A549 (cell line): ENCODE results near the gene CDX1. TPM values are rescaled to one million over a fixed set of nuclear protein-coding genes. Genes with fewer than 3 reads are reported as not detected.
A peak's percentile ranks its signal among the peaks of the same experiment; 100 is the strongest.

Source experiments
- ATAC-seq, 2 experiments: fragments of 200-7000 bp in 1 of 2; fragments of >200 bp in 1 of 2; cut with Nextera tagmentation in 1 of 2; cut with Tn5 transposase in 1 of 2; 3 replicates each; pipeline versions ENCODE4 v1.8.0 to v1.9.1; 2018 to 2020; ENCODE audit warnings: mild to moderate bottlenecking in 1 of 2, moderate library complexity in 1 of 2
- CTCF ChIA-PET: fragments of 300-600 bp; sonication (Branson Sonifier 250); formaldehyde crosslinking; extraction: SDS; loops from one replicate; lab custom pipeline; 2021; ENCODE audit warnings: antibody characterized with exemption, inconsistent platforms; lab: Yijun Ruan, JAX
- POLR2A ChIA-PET: fragments of 350-600 bp; formaldehyde crosslinking; extraction: SDS; loops from one replicate; lab custom pipeline; 2021; ENCODE audit warnings: antibody characterized with exemption, inconsistent platforms; lab: Yijun Ruan, JAX
- DNase-seq, 2 experiments: peaks; one replicate each; pipeline versions ENCODE4 v3.0.0 to v3.0.0-alpha.2; 2011 to 2016; ENCODE audit warnings: low read depth in 1 of 2, low spot score in 1 of 2
- FAIRE-seq: peaks from 2 replicates; lab custom pipeline; 2011; peaks lifted over from hg19 to GRCh38; lab: Jason Lieb, UNC
- H3K27ac ChIP-seq, 2 experiments: fragments of >200 bp; sonication (Bioruptor Twin); formaldehyde crosslinking; 3 replicates each; pipeline ENCODE4 v1.5.1; 2016 to 2017
- H3K4me1 ChIP-seq: fragments of >200 bp; sonication (Bioruptor Twin); formaldehyde crosslinking; 3 replicates; pipeline ENCODE4 v1.6.1; 2016
- H3K4me2 ChIP-seq: fragments of >200 bp; sonication (Bioruptor Twin); formaldehyde crosslinking; 3 replicates; pipeline ENCODE4 v1.6.1; 2016
- H3K4me3 ChIP-seq: fragments of >200 bp; sonication (Bioruptor Twin); formaldehyde crosslinking; 3 replicates; pipeline ENCODE4 v1.5.1; 2016
- H3K9me3 ChIP-seq: fragments of >200 bp; sonication (Bioruptor Twin); formaldehyde crosslinking; 3 replicates; pipeline ENCODE4 v1.6.1; 2016
- BHLHE40 ChIP-seq: IDR thresholded peaks from 2 replicates; pipeline ENCODE4 v1.6.1; 2012; ENCODE audit warnings: low read depth, low read length, inconsistent platforms
- CBX2 ChIP-seq: fragments of 200-600 bp; sonication (generic); IDR thresholded peaks from 2 replicates; pipeline ENCODE4 v1.6.1; 2016; ENCODE audit warnings: low read depth, mild to moderate bottlenecking, borderline replicate concordance
- CHD2 ChIP-seq: fragments of 150-350 bp; IDR thresholded peaks from 2 replicates; pipeline ENCODE4 v1.6.1; 2014; ENCODE audit warnings: low read length; ENCODE audit not compliant: partially characterized antibody
- CHD4 ChIP-seq: fragments of 200-600 bp; sonication (generic); IDR thresholded peaks from 2 replicates; pipeline ENCODE4 v1.6.1; 2016; ENCODE audit warnings: antibody characterized with exemption, mild to moderate bottlenecking, borderline replicate concordance
- E2F6 ChIP-seq: IDR thresholded peaks from 2 replicates; pipeline ENCODE4 v1.6.1; 2012; ENCODE audit warnings: low read depth, borderline replicate concordance
- EHF ChIP-seq: fragments of 250-450 bp; sonication (Bioruptor Pico); IDR thresholded peaks from 2 replicates; pipeline ENCODE4 v1.5.0; 2020; ENCODE audit warnings: mild to moderate bottlenecking
- EHMT2 ChIP-seq: fragments of 200-600 bp; sonication (generic); IDR thresholded peaks from 2 replicates; pipeline ENCODE4 v1.6.1; 2016; ENCODE audit warnings: antibody characterized with exemption, low read depth, mild to moderate bottlenecking, moderate library complexity
- EP300 ChIP-seq, 2 experiments: fragments of >200 bp; sonication (Bioruptor Twin); formaldehyde crosslinking; IDR thresholded peaks; 2 replicates in 1 of 2; 3 replicates in 1 of 2; pipeline ENCODE4 v1.6.1; 2016 to 2017
- FOSL2 ChIP-seq, 2 experiments: fragments of 450-650 bp in 1 of 2; fragments of >200 bp in 1 of 2; sonication (Bioruptor Twin) in 1 of 2; formaldehyde crosslinking; IDR thresholded peaks; 2 replicates each; pipeline versions ENCODE4 v1.5.0 to v1.6.1; 2016 to 2020; ENCODE audit warnings: mild to moderate bottlenecking in 1 of 2, moderate library complexity in 1 of 2
- HES2 ChIP-seq: fragments of >200 bp; sonication (Bioruptor Twin); formaldehyde crosslinking; IDR thresholded peaks from 2 replicates; pipeline ENCODE4 v1.6.1; 2016
- JUN ChIP-seq, 2 experiments: fragments of >200 bp; sonication (Bioruptor Twin); formaldehyde crosslinking; IDR thresholded peaks; 2 replicates in 1 of 2; 3 replicates in 1 of 2; pipeline ENCODE4 v1.6.1; 2016 to 2017
- KDM1A ChIP-seq: fragments of 200-600 bp; sonication (generic); IDR thresholded peaks from 2 replicates; pipeline ENCODE4 v1.6.1; 2016; ENCODE audit warnings: low read depth, mild to moderate bottlenecking
- KDM5A ChIP-seq: fragments of 200-600 bp; sonication (generic); IDR thresholded peaks from 2 replicates; pipeline ENCODE4 v1.6.1; 2016; ENCODE audit warnings: antibody characterized with exemption, mild to moderate bottlenecking
- MAZ ChIP-seq: fragments of 150-350 bp; IDR thresholded peaks from 2 replicates; pipeline ENCODE4 v1.6.1; 2014; ENCODE audit warnings: antibody characterized with exemption, low read depth, low read length, borderline replicate concordance
- MYC ChIP-seq: IDR thresholded peaks from 2 replicates; pipeline ENCODE4 v1.6.1; 2012; ENCODE audit warnings: mild to moderate bottlenecking, inconsistent platforms, low read length, improper control_type of control experiment, borderline replicate concordance
- NFE2L2 ChIP-seq: fragments of 150-350 bp; conservative IDR thresholded peaks from 2 replicates; pipeline ENCODE4 v1.6.1; 2014; ENCODE audit warnings: low read length
- PHF8 ChIP-seq: fragments of 200-600 bp; sonication (generic); IDR thresholded peaks from 2 replicates; pipeline ENCODE4 v1.6.1; 2016; ENCODE audit warnings: low read depth, mild to moderate bottlenecking, antibody characterized with exemption, moderate library complexity, borderline replicate concordance
- POLR2AphosphoS2 ChIP-seq: conservative IDR thresholded peaks from 2 replicates; pipeline ENCODE4 v1.6.1; 2012; ENCODE audit warnings: low read length, improper control_type of control experiment, inconsistent platforms
- RARB ChIP-seq: fragments of 250-450 bp; sonication (Bioruptor Pico); IDR thresholded peaks from 2 replicates; pipeline ENCODE4 v1.8.0; 2021; ENCODE audit warnings: mild to moderate bottlenecking, moderate library complexity
- RCOR1 ChIP-seq: fragments of 150-350 bp; IDR thresholded peaks from 2 replicates; pipeline ENCODE4 v1.6.1; 2014; ENCODE audit warnings: antibody characterized with exemption, low read length, low read depth
- RFX5 ChIP-seq: fragments of 450-650 bp; IDR thresholded peaks from 2 replicates; pipeline ENCODE4 v1.7.1; 2014; ENCODE audit warnings: antibody characterized with exemption, mild to moderate bottlenecking, moderate library complexity
- RNF2 ChIP-seq: fragments of 200-600 bp; sonication (generic); IDR thresholded peaks from 2 replicates; pipeline ENCODE4 v1.6.1; 2016; ENCODE audit warnings: low read depth, mild to moderate bottlenecking, antibody characterized with exemption, moderate library complexity, borderline replicate concordance
- ZC3H11A ChIP-seq: fragments of 450-650 bp; IDR thresholded peaks from 2 replicates; pipeline ENCODE4 v1.6.1; 2014; ENCODE audit warnings: antibody characterized with exemption, mild to moderate bottlenecking
- ZFP36 ChIP-seq: fragments of 450-650 bp; IDR thresholded peaks from 2 replicates; pipeline ENCODE4 v1.6.1; 2014; ENCODE audit warnings: borderline replicate concordance; ENCODE audit not compliant: partially characterized antibody
- WGBS: methylation state at CpG from one replicate; pipeline ENCODE4 v1.1.6; 2017; ENCODE audit errors: missing lambda C conversion rate; 5-methylcytosine and 5-hydroxymethylcytosine counted together
- polyA plus RNA-seq, 4 experiments: library from polyadenylated mRNA; depleted of rRNA in 3 of 4; stranded (reverse); fragments of >200 nt; fragmentation: RNase III in 1 of 4; extraction: RNeasy Plus Mini Kit Qiagen cat#74134 plus additional on column Dnase treatment in 1 of 4; gene quantifications; 2 replicates in 3 of 4; 3 replicates in 1 of 4; pipeline ENCODE4 v1.2.3, GENCODE V29; 2011 to 2017
- TF ChIP-seq, protein P1 (sequence below): fragments of 450-650 bp; IDR thresholded peaks from 2 replicates; pipeline ENCODE4 v1.6.1; 2014; ENCODE audit warnings: antibody characterized with exemption
- TF ChIP-seq, protein P2 (sequence below): fragments of 250-450 bp; sonication (Bioruptor Pico); IDR thresholded peaks from 2 replicates; pipeline ENCODE4 v1.5.0; 2021; ENCODE audit warnings: mild to moderate bottlenecking, moderate library complexity, borderline replicate concordance

Gene CDX1
- polyA plus RNA-seq, 2 of the 4 experiments (the other 2 are of a cell fraction) = not detected

GRCh38 chr5:150142959-150143349, 23.6 kb upstream of the CDX1 start (continued):
- TF ChIP-seq MAZ (no peak), EHMT2 (no peak), PHF8 (no peak), FOSL2 (IDR thresholded peaks at IDR 0.05) (peak; percentile 84), FOSL2 (CRISPR knock-in tag; IDR thresholded peaks at IDR 0.05) (peak; percentile 86), MYC (no peak), RARB (CRISPR knock-in tag) (no peak), ZFP36 (no peak), CBX2 (no peak), RCOR1 (no peak), ZC3H11A (no peak)

DNA sequence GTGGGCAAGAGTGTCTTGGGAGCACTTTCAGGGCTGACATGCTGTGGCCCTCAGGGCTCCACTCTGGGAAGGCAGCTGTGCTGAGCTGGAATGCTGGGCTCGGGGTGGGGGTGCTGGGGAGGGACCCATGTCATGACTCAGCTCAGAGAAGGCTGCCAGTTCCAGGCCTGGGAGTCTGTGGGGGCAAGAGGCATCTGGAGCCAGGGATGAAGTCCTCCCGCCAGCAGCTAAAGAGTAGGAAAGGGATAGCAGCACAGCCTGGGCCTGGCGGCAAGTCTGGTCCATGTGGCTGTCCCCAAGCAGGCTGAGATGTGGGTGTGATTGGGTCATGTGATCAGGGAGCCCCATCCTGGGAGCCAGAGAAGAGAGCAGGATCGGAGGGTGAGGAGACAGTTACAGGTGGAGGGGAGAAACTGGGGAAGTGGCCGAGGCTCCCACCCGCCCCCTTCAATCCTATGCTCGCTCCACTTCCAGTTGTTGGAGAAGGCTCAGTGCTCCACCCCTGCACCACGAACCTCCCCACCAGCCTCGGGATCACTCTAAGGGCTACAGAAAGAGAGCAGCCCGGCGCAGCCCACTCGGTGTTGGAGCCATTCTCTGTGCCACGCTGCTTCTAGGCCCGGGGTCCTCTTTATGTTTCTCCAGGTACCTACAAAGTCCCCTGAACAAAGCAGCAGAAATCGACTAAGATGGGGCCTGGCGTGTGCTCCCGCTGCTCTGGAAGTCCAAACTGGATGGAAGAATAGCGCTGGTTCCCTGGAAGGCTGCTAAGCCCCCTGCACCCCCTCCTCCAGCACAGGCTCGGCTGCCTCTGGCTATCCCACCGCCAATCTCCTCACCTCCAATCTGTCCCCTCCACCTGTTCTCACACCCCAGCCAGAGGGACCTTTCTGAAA, 23.0 kb upstream of the CDX1 start:
- DNase-seq = peak; percentile 57 to 62
- Histone ChIP-seq H3K4me2 (peak overlapping the region; percentile 80), H3K4me1 (peaks cover 57% of the 10 kb centered on the region), H3K9me3 (no peaks in the 10 kb centered on the region), H3K4me3 (no peak overlapping the region), H3K27ac (peak overlapping the region; percentile 93 to 98)
- CTCF ChIA-PET = interaction anchor here (0.7 to 4.0 kb wide), 7 partner anchors 14 to 75 kb away, joined by 3 to 22 read pairs (median 3); no protein-coding TSS in a partner anchor
- peak in 1 of 2 experiments; percentile 37; a peak in 1 of 5 replicates for TF ChIP-seq JUN (IDR thresholded peaks at IDR 0.05)
- TF ChIP-seq FOSL2 (IDR thresholded peaks at IDR 0.05) = no peak
- no peak for TF ChIP-seq FOSL2 (CRISPR knock-in tag; IDR thresholded peaks at IDR 0.05)
- TF ChIP-seq CHD4 = no peak
- peak in 1 of 2 experiments; percentile 28; a peak in 1 of 5 replicates for TF ChIP-seq EP300 (IDR thresholded peaks at IDR 0.05)
- peak; percentile 48; the same call in 1 of the 2 replicates for TF ChIP-seq E2F6
- no peak for TF ChIP-seq MYC
- TF ChIP-seq, protein P1, sequence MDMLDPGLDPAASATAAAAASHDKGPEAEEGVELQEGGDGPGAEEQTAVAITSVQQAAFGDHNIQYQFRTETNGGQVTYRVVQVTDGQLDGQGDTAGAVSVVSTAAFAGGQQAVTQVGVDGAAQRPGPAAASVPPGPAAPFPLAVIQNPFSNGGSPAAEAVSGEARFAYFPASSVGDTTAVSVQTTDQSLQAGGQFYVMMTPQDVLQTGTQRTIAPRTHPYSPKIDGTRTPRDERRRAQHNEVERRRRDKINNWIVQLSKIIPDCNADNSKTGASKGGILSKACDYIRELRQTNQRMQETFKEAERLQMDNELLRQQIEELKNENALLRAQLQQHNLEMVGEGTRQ = peak; percentile 44; the same call in 1 of the 2 replicates
- TF ChIP-seq RARB (CRISPR knock-in tag) = no peak
- TF ChIP-seq RCOR1 = no peak
- TF ChIP-seq, protein P2, sequence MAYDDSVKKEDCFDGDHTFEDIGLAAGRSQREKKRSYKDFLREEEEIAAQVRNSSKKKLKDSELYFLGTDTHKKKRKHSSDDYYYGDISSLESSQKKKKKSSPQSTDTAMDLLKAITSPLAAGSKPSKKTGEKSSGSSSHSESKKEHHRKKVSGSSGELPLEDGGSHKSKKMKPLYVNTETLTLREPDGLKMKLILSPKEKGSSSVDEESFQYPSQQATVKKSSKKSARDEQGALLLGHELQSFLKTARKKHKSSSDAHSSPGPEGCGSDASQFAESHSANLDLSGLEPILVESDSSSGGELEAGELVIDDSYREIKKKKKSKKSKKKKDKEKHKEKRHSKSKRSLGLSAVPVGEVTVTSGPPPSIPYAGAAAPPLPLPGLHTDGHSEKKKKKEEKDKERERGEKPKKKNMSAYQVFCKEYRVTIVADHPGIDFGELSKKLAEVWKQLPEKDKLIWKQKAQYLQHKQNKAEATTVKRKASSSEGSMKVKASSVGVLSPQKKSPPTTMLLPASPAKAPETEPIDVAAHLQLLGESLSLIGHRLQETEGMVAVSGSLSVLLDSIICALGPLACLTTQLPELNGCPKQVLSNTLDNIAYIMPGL (CRISPR knock-in tag) = no peak
- POLR2A ChIA-PET = interaction anchor here (0.6 to 1.0 kb wide), 2 partner anchors 10 to 183 kb away, joined by 3 to 4 read pairs; partner anchors contain the start of gene SLC26A2
- 78% methylated on average over 20 of the region's 20 CpGs for WGBS
- no peak for FAIRE-seq
- ATAC-seq = peak; percentile 75

DNA sequence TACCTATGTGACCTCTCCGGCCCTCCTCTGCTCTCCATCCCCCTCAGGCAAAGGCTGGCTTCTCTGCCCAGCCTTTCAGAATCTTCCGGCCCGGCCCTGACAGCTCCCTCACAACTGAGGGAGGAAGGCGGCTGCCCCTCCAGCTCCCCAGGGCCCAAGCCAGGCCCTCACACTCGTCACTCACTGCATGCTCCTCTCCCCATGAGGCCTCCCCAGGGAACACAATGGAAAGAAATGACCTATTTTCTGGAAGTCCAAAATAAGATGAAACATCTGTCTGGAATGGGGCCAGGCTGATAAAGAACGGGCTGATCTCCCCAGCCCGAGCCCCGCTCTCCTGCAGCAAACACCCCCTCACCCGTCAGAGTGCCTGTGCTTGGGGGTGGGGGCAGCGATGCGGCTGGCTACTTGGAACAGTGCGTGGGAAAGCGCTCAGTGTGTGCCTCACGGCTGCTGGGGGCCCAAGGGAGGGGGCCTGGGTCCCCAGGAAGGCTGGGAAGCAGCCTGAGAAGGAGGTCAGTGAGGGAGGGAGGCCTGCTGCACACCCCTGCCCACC, 22.3 kb upstream of the CDX1 start:
- ChIA-PET CTCF (interaction anchor here (1.0 to 4.0 kb wide), 4 partner anchors 14 to 74 kb away, joined by 3 to 22 read pairs (median 5); no protein-coding TSS in a partner anchor), POLR2A (no interaction called here)
- no peak for FAIRE-seq
- Histone ChIP-seq H3K4me2 (peak overlapping the region; percentile 80; the same call in 2 of the 3 replicates), H3K4me1 (peaks cover 49% of the 10 kb centered on the region), H3K27ac (peak overlapping the region; percentile 93 to 98), H3K4me3 (no peak overlapping the region), H3K9me3 (no peaks in the 10 kb centered on the region)
- WGBS = 85% methylated on average over 14 of the region's 14 CpGs
- DNase-seq = no peak
- ATAC-seq = no peak
- TF ChIP-seq HES2 = no peak
- no peak for TF ChIP-seq POLR2AphosphoS2
- TF ChIP-seq KDM1A = no peak
- TF ChIP-seq RFX5 = no peak
- no peak for TF ChIP-seq EP300 (IDR thresholded peaks at IDR 0.05)
- TF ChIP-seq, protein P2 (CRISPR knock-in tag) = no peak
- no peak for TF ChIP-seq NFE2L2
- no peak for TF ChIP-seq KDM5A
- no peak for TF ChIP-seq MYC
- no peak for TF ChIP-seq RNF2
- TF ChIP-seq BHLHE40 = no peak
- TF ChIP-seq CHD2 = no peak
- no peak for TF ChIP-seq EHF
